Pons (tissue), 1 donor: Measurements from ENCODE around the gene UNC45A.
"Not testable (repeated sequence)": the region's sequence is repeated elsewhere in the genome, so short reads cannot be mapped to it uniquely, and the experiment has no call there.

Experiments
- DNase-seq: peaks from one replicate; pipeline ENCODE4 v3.0.0-alpha.2; 2016; ENCODE audit warnings: low spot score

Gene UNC45A

GRCh38 chr15:90934949-90935751 is at the start of gene UNC45A:
UNC45A (plus strand) TSS chr15:90935285; CDS start chr15:90935325, 40 bp downstream.
- DNase-seq: peak; percentile 87

GRCh38 chr15:90885432-90886290 is 49.4 kb upstream of the UNC45A start:
- DNase-seq: no peak

GRCh38 chr15:90886291-90886614 is 48.8 kb upstream of the UNC45A start:
- no peak for DNase-seq

- DNase-seq: no peak
Observed at GRCh38 chr15:90887037-90887481, 48.0 kb upstream of the UNC45A start.

- DNase-seq: no peak
Observed at GRCh38 chr15:90889313-90889730, 45.8 kb upstream of the UNC45A start.

- no peak for DNase-seq
Observed at GRCh38 chr15:90889736-90890456, 45.2 kb upstream of the UNC45A start.

GRCh38 chr15:90890839-90891238 is 44.2 kb upstream of the UNC45A start:
- no peak for DNase-seq

- DNase-seq: no peak
Observed at GRCh38 chr15:90891346-90891949, 43.6 kb upstream of the UNC45A start.

- DNase-seq: no peak
Observed at GRCh38 chr15:90892023-90892422, 43.1 kb upstream of the UNC45A start.

GRCh38 chr15:90892498-90893174 is 42.4 kb upstream of the UNC45A start:
- no peak for DNase-seq

GRCh38 chr15:90893175-90894090 is 41.7 kb upstream of the UNC45A start:
- no peak for DNase-seq

- peak; percentile 89 for DNase-seq
Observed at GRCh38 chr15:90895571-90896117, 39.4 kb upstream of the UNC45A start.

GRCh38 chr15:90897131-90897655 is 37.9 kb upstream of the UNC45A start:
- DNase-seq: not testable (repeated sequence)

GRCh38 chr15:90901175-90902039 is 33.7 kb upstream of the UNC45A start:
- DNase-seq: peak; percentile 73

- peak; percentile 79 for DNase-seq
Observed at GRCh38 chr15:90902040-90902839, 32.8 kb upstream of the UNC45A start.

GRCh38 chr15:90902840-90903732 is 32.0 kb upstream of the UNC45A start, which contains the start of gene MAN2A2:
MAN2A2 (plus strand) TSS chr15:90903302; CDS start chr15:90904208, 906 bp downstream.
- DNase-seq: peak; percentile 95
